Measurements from ENCODE around the gene RSKR.
"Not testable (repeated sequence)": the region's sequence is repeated elsewhere in the genome, so short reads cannot be mapped to it uniquely, and the experiment has no call there.

RSKR gene, protein sequence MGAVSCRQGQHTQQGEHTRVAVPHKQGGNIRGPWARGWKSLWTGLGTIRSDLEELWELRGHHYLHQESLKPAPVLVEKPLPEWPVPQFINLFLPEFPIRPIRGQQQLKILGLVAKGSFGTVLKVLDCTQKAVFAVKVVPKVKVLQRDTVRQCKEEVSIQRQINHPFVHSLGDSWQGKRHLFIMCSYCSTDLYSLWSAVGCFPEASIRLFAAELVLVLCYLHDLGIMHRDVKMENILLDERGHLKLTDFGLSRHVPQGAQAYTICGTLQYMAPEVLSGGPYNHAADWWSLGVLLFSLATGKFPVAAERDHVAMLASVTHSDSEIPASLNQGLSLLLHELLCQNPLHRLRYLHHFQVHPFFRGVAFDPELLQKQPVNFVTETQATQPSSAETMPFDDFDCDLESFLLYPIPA

DNA sequence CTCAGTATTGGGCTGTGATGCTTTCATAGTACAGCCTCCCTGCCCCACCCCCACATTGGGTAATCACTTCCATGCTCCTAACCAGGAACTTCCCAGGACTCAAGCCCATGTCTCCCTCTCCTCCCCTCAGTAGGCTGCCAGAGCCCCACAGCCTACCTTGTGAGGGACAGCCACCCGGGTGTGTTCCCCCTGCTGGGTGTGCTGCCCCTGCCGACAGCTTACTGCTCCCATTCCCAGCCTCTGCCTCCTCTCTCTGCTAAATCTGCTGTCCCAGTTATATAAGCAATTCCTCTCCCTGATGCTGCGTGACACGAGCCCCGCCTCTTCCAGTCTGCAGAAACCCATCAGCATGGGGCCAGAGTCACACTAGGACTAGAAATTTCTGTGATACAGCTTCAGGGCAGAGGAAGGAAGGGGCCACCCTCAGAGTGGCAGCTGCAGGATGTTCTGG is at the start of gene RSKR:
Gene RSKR (minus strand): TSS at position 255 of the 451 bp plus-strand sequence. CDS start 24 bp downstream, at position 231.
- DNase-seq = no peak

DNA sequence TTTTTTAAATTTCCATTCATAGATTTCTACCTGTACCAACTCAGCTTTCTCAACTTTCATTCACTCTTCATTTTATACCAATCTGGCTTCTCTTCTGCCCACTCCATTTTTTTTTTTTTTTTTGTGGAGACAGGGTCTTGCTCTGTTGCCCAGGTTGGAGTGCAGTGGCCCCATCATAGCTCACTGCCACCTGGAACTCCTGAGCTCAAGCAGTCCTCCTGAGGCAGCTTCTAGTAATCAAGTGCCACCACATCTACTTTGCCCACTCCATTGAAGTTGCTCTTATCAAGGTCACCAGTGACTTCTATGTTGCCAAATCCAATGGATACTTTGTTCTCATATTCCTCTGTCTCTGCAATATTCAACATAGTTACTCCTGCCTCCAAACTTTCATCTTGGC is 49.7 kb upstream of the RSKR start:
- DNase-seq = no peak

DNA sequence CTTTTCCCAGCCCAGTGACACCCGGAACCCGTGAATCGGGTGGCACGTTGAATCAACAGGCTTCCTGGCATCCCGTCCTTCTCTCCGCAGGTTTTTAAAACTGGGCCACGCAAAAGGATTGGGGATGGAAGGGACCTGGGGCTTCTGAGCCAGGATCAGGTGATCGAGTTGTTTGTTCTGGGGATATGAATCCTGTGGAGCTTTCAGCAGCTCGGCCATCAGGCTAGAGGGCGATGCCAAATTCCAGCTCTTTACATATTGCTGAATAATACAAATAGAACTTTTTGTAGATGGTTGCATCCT is 48.5 kb upstream of the RSKR start:
- DNase-seq = no peak

DNA sequence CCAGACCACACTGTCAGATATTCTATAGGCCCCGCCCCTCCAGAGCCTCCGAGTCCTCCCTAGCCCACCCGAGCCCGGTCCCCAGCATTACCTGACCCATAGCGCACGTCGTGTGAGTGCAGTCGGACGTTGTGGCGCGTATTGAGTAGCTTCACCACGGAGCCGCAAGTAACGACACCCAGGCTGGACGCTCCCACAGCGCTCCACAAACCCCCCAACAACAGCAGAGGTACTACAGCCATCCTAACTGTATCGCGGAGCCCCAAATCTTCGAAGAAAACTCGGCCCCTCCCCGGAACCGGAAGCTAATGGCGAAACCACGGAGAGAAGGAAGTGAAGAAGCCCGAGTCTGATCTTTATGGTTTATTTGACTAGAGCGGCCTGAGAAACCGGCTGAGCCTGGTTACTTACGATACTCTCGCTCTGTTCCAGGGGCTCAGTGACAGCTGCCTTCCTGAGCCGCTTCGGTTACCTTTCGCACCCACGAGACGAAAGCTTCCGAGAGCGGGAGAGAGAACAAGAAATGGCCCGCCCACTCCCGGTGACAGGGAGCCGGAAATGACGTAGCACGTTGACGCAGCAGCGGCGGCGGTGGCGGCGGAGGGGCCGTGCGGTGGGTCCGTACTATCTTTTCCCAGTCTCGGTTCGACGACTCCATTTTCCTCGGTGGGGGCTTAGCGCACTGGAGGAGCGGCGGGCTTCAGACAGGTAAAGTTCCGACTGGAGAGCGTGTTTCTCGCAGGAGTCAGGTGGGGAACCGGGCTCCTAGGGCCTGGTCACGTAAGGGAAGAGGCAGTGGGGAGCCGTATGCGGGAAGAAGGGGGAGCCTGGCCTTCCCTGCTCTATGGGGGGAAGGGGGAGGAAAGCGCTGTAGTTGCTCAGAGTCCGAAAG is 47.9 kb upstream of the RSKR start, which contains the start of the genes SDF2 and SUPT6H:
Gene SDF2 (minus strand): TSS at position 272 of the 892 bp plus-strand sequence. CDS start 30 bp downstream, at position 242.
Gene SUPT6H (plus strand): TSS at position 571 of the 892 bp plus-strand sequence. CDS start 11,197 bp downstream, outside the sequence.
- DNase-seq = peak; percentile 94

DNA sequence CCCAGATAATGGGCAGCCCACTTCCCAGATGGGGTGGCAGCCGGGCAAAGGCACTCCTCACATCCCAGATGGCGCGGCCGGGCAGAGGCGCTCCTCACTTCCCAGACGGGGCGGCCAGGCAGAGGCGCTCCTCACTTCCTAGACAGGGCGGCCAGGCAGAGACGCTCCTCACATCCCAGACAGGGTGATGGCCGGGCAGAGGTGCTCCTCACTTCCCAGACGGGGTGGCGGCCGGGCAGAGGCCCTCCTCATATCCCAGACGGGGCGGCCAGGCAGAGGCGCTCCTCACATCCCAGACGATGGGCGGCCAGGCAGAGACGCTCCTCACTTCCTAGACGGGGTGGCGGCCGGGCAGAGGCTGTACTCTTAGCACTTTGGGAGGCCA is 45.5 kb upstream of the RSKR start:
- DNase-seq = not testable (repeated sequence)

DNA sequence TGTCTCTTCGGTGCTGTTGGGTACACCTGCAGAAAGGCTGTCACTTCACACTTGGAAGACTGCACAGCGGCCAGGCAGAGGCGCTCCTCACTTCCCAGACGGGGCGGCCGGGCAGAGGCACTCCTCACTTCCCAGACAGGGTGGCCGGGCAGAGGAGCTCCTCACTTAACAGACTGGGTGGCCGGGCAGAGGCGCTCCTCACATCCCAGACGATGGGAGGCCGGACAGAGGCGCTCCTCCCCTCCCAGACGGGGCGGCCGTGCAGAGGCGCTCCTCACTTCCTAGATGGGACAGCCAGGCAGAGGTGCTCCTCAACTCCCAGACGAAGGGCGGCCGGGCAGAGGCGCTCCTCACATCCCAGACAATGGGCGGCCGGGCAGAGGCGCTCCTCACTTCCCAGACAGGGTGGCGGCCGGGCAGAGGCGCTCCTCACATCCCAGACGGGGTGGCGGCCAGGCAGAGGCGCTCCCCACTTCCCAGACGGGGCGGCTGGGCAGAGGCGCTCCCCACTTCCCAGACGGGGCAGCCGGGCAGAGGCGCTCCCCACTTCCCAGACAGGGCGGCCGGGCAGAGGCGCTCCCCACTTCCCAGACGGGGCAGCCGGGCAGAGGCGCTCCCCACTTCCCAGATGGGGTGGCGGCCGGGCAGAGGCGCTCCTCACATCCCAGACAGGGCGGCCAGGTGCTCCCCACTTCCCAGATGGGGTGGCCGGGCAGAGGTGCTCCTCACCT is 44.9 kb upstream of the RSKR start:
- not testable (repeated sequence) for DNase-seq

DNA sequence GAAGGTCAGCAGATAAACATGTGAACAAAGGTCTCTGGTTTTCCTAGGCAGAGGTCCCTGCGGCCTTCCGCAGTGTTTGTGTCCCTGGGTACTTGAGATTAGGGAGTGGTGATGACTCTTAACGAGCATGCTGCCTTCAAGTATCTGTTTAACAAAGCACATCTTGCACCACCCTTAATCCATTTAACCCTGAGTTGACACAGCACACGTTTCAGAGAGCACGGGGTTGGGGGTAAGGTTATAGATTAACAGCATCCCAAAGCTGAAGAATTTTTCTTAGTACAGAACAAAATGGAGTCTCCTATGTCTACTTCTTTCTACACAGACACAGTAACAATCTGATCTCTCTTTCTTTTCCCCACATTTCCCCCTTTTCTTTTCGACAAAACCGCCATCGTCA is 44.4 kb upstream of the RSKR start:
- DNase-seq = not testable (repeated sequence)

DNA sequence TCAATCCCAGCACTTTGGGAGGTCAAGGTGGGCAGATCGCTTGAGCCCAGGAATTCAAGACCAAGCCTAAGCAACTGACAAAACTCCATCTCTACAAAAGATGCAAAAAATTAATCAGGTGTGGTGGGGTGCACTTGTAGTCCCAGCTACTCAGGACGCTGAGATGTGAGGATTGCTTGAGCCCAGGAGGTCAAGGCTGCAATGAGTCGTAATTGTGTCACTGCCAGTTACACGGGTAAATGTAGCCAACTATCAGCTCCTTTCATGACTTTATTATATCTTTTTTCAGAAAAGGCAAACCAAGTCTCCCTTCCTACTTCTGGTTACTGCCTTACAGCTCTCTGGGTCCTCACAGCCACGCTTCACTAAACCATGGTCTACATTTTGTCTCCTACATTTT is 43.8 kb upstream of the RSKR start:
- no peak for DNase-seq

DNA sequence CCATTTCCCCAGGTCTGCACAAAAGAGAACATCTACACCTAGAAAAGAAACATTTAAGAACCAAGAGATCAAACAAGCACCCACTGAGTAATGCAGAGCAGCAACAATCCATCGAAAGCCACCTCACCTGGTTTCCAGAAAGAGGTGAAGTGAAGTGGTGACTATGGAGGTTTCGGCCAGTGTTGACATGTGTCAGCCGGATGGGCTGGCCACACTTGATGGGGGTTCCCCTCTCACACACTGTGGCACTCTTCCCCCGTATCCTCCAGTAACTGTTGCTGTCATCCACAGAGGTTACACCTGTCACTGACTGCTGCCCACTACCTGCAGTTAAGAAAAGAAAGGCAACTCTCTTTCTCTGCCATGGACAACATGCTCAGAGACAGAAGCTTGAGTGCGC is 41.2 kb upstream of the RSKR start:
- no peak for DNase-seq

DNA sequence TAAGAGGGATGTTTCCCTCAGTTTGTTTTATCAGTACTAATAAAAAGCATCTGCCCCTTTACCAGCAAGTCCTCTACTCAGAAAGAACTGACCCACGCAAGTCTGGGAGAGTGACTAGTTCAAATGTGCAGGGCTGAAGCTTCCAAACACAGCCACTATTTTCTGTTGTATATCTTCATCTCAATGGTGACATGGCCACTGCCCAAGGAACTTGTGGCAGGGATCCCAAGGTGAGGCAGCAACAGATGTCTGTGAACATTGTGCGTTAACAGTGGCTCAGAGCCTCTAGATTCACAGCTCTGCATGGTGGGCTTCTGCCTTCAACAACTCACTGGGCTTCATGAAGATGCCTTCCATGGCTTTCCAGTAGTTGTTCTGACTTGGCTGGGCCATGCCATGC is 34.7 kb upstream of the RSKR start:
- no peak for DNase-seq

DNA sequence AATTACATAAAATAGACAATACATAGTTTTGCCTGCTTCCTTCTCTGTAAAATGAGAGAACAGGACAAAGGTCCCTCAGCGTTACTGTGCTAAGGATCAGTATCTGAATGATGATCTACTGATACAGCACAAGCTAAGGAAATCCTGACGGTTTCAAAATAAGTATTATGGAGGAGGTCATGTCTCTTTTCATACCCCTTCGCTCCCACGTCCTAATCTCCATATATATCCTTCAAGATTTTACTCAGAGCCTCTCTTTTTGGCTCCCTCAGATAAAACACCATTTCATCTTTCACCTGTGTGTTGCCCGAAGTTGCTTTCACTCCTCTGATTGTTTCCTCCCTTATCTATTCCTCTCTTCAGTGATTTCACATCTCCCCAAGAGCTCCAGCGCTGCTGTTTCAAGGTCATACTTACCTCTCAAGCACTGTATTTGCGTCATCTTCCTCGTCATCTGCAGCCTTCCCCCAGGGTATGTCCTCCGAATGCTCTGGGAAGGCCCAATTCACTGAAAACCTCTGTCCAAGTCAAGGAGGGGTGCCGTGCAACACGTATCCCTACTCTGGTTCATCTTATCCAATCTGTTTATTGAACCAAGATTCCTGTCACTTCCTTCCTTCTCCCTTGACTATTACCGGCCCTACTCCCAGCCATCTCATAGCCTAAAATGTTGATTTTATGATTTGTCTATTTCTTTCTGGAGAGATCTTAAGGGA is 32.2 kb upstream of the RSKR start:
- no peak for DNase-seq

DNA sequence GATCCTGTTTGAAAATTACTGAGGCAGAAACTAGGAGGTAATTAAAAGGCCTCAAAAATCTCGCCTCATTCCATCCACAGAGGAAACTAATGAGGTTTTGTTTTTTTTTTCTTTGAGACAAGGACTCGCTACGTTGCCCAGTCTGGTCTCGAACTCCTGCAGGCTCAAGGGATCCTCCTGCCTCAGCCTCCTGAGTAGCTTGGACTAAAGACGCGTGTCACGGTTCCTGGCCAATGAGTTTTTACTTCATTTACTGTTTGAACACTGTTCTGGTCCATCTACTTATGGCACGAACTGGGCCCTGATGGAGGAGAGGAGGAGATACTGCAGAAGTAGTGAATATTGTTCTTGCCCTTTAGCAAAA is 31.6 kb upstream of the RSKR start:
- DNase-seq = no peak

DNA sequence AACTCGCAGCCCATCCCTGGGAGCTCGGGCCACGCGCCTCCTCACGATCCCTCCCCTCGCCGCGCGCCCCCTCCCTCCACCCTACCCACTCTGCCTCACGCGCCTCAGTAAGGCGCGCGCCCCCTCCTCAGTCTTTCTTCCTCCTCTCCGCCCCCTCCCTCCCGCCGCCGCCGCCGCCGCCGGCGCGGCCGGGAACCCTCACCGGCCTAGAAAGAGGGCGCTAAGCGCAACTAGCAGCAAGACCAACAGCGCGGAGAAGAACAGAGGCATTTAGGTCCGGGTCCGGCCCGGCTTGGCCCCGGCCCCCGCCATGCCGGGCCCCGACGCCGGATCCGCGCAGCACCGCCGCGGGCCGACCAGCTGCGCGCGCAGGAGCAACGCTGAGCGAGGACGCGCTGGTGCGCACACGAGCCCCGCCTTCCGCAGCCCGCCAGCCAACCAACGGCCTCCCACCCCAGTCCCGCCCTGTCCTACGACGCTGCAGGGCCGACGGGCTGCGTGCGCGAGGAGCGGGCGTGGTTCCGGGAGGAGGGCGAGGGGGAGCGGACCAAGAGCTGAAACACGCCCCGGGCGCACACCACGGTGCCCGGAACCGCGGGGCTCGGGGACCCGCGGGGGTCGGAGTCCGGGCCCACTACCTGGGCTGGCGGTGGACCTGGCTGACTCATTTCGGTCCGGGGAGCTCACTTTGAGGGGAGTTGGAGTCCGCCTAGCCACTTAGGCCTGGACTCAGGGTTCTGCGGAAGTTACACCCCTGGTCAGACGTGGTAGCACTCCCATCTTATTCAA is 31.0 kb upstream of the RSKR start, which contains the start of gene BLTP2:
Gene BLTP2 (minus strand): TSS at position 372 of the 789 bp plus-strand sequence. CDS start 102 bp downstream, at position 270.
- DNase-seq = peak; percentile 95

DNA sequence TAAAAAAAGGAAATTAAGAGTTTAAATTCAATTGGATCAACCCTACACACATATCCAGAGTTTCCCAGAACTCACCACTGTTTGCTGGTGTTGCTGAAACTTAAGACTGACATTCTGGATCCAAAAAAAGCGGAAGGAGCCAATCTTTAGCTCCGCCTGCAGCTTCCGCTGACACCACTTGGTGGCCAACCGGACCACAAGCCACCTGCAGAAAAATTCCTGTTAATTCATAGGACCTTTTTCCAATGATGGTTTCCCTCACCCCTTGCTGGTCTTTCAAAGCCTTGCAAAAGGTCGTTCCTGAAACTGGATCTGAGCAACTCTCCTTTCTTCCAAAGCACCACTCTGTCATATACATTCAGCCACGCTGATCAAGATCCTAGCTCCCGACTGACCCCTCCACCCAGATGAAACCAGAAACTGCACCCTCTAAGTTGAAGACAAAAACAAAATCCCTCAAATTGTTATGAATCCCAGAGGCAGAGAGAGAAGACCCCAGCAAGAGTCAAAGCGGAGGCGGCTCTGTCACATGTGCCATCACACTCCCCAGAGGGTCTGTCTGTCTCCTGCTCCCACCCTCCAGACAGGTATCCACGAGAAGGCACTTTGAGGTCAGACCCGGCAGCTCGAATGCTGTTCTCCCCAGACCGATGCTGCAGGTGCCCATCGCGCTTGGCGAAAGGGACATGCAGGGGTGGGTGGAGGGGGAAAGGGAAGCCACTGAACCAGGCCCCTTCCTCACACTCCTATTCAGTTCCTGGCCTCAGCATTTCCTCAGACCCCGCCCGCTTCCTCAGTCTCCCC is 30.2 kb upstream of the RSKR start:
- no peak for DNase-seq

DNA sequence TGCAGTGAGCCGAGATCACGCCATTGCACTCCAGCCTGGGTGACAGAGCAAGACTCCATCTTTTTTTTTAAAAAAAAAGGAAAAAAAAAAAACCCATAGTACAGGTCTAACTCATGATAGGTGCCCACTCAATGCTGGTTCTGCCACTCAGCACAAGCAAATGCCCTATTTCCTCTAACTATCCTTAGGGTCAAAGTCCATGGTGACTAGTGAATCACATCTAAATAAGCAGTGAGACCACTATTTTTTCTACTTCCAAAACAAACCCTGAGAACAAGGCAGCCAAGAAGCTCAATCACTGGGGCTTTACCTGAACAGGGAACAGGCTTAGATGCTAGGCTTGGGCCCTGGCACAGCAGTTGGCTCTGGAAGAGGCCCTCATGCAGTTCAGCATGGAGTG is 27.6 kb upstream of the RSKR start:
- no peak for DNase-seq

DNA sequence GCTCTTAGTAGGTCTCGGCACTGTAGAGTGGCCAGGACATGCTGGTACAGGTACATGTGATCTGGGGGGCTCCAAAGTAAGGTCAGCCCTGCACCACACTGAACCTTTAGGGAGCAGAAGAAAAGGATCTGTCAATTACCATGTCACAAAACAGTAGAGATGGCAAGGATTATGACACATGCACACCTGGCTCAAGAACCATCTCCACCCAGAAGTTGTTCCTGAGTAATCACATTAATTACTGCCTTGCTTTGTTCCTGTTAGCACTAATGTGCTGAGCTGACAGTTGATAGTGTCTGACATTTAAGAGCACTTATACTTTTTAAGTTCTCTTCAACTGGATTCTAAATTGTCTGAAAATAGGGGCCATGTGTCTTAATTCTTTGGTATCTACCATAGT is 21.5 kb upstream of the RSKR start:
- no peak for DNase-seq

DNA sequence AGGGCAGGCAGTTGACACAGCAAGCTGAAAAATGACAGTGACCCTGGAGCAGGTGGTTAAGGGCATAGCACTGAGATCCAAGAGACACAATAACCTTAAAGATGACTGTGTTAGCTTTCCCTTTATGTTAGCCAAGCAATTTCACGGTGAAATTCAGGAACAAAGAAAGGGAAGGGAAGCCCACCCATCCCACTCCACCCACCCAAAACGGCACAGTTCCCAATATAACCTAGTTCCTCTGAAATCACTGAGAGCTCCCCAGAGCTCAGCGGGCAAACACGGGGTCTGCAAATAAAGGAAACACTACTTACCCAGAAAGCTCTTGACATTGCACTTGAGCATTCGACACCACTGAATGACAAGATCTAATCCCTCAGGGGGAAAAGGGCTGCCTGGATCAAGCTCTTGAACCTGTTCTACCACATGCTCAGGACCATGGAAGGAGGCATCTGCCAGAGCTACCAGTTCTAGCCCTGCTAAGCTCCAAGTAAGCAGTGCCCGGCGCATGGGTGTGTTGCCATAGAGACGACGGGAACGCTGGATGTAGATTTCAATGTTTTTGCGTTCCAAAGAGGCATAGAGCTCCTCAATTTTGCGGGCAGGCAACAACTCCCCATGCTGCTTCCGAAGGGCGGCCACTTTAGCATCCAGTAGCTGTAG is 20.4 kb upstream of the RSKR start:
- no peak for DNase-seq

DNA sequence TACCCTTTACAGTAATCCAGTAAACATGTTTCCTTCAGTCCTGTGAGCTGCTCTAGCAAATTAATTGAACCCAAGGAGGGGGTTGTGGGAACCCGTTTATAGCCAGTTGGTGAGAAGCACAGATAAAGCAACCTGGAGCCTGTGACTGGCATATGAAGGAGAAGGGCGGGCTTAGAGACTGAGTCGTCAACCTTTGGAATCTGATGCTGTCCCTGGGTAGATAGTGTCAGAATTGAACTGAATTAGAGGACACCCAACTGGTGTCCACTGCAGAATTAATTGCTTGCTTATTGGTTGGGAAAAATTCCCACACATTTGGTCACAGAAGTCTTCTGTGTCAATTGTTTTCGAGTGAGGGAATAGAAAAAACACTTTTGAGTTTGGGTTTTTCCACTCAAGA is 12.8 kb upstream of the RSKR start:
- no peak for DNase-seq

DNA sequence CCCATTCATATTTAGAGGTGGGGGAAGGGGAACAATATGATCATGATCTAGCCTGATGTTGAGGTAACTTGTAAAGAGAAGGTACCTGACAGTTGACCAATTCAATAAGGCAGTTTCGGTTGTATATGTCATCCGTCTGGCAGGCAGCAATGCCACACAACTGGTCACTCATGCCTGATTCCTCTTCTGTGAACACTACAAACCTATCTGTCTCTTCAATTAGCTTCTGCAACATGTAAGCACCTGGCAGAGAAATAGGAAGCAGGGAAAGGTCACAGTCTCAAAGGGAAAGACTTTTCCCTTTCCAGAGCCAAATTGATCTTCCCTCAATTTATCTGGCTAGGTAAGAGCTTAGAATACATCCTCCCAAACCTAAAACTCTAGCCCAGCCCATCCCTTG is 10.2 kb upstream of the RSKR start:
- no peak for DNase-seq

DNA sequence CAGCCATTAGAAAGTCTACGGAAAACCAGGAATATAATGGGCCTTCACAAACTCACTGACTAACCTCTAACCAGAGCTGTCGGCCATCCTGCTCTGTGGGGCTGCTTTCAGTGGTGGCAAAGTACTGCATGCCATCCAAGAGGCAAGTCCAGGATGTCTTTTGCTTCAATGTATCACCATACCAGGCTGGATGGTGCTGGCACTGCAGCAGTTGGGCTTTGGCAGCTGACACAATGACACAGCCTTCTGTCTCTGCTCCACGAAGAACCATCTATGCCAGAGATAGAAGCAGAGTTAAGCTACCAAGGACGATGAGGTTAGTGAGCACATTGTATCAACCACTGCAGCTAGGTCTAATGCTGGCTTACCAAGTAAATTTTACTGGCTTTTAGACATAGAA is 9.7 kb upstream of the RSKR start:
- DNase-seq = no peak

All from activated CD4-positive, CD25-positive, alpha-beta regulatory T cell treated with anti-CD3 and anti-CD28 coated beads, Interleukin-2, amount 50 U/mL, for 72 hours (primary cell).